HG02938 (cell line): ENCODE results near the gene SCMH1.

Source experiments
- ATAC-seq: cut with Tn5 transposase; IDR thresholded peaks from one replicate; pipeline ENCODE4 v1.9.1; 2021; ENCODE audit warnings: mild to moderate bottlenecking, moderate library complexity; ENCODE audit not compliant: unreplicated experiment

Gene SCMH1

DNA sequence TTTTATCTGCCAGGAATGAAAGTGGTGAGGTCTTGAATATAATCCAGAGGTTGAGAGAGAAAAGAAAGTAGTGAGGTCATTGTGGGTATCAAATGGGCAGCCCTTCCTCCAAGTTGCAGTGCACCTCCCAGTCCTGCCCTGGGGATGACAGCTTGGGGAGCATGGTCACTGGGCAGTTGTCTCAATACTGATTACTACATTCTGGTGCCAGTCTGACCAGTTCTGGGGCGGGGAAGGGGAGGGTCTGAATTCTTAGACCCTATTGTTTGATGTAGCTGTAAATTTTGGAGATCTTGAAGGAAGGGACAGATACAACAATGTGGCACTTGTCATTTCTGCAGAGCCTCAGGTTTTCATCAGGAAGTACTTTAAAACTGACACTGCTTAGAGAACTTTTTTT lies 231.8 kb downstream of the SCMH1 start:
- ATAC-seq, result no peak

DNA sequence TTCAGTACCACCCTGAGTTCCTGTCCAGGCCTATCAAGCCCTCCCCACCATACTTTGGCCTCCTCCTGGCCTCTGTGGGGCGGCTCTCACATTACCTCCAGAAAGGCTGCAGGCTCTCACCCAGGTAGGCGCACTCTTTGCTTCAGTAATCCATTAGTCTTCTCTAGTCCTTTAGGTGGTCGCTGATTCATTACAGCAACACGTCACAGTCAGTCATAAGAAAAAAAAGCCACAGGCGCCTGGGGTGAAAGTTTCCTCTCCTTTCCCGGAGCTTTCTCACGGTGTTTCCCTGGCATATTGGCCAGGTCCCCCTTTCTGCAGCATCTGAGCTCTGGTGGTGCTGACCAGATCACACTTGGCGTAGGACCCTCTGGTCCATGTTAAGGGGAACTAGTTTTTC lies 232.6 kb downstream of the SCMH1 start:
- ATAC-seq, result no peak

DNA sequence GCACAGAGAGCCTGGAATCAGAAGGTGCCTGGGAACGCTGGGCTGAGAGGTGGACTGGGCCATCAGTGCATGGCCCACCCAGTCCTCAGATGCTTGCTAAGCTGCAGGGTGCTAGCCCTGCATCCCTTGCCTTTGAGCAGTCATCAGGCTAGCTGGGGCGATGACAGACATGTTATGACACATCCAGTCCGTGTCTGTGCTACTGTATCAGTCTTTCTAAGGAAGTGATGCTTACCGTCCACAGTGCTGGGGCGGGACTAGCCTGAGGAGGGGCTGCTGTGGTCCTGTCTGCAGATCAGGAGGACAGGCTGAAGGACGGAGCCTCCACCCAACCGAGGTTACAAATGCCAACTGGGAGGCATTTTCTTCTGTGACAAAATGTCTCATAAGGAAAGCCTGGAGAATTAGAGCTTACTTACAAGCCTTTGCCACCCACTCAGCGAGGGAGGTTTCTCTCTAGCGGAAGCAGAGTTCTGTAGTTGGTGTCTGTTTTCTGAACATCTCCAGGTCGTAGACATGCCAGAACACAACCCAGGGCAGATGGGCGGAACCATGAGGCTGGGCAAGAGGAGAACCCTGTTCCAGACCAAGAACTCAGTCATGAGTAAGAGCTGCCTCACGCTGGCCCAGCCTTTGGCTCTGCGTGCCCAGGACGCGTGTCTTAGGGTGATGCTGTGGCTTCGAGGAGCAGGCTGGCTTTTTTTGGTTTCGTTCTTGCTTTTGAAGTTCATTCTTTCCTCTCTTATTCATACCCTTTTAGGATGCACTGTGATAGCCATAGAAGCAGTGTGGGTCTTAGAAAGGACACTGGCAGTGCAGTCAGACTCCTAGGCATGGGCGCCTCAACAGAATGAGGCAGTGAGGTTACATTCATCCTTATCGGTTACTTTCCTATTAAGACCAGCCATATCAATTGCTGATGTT lies 234.9 kb downstream of the SCMH1 start:
- ATAC-seq, result no peak

DNA sequence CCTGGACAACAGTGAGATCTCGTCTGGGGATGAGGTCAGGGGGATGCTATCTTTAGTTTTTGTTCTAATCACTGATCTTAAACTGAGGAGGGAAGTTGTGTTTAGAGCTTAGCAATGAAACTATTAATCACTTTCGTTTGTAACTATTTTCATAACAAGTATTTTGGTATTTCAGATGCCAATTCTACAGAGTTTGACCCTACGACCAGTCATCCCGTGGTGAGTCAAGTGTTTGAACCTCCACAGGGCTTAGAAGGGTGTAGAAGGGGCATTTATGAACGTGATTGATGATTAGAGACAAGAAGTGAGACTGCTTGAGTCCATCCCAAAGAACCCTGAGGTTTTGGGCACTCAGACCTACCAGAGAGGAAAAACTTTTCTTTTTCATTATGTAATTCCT lies 236.2 kb downstream of the SCMH1 start:
- ATAC-seq, result no peak

DNA sequence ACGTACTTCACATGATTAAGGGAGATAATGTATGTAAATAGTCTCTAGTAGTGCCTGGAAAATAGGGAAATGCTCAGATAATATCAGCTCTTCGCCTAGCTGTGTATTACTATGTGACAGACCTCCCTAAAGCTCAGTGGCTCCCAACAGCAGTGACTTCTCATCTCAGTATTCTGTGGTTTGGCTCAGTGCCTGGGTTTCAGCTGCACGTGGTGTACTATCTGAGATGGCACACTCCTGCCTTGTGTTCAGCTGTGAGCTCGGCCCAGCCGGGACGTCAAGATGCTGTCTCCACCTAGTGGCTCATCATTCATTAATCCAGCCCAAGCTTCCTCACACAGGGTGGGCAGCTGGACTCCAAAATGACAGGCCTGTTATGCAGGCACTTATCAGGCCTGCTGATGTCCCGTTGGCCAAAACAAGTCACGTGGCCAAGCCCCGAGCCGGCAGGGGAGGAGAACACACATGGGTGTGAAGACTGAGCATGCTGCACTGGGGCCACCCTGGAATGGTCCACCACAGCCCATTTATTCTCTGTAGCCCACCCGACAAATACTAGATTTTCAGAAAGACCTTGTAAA lies 238.4 kb downstream of the SCMH1 start:
- ATAC-seq, result peak; percentile 94

DNA sequence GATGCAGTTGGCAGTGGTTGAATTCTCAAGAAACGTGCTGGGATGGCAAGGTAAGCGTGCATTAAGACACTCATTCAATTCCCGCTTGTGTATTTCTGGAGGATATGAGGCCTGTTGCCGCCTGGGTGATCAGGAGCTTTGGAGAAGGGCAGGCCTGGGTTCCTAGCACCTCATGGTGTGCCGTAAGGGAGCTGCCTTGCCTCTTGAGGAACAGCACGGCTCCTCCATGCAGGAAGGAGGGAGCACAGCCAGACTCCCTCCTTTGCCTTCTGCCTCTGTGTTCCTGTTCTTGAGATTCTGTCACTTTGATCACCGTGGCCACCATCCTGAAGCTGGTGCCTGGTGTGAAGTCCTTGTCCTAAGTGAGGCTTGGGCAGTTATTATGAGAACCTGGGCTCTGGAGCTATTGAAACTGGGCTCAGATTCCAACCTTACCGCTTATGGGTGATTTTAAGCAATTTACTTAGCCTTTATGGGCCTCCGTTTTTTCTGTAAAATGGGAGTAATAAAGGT lies 238.9 kb downstream of the SCMH1 start:
- ATAC-seq, result no peak

DNA sequence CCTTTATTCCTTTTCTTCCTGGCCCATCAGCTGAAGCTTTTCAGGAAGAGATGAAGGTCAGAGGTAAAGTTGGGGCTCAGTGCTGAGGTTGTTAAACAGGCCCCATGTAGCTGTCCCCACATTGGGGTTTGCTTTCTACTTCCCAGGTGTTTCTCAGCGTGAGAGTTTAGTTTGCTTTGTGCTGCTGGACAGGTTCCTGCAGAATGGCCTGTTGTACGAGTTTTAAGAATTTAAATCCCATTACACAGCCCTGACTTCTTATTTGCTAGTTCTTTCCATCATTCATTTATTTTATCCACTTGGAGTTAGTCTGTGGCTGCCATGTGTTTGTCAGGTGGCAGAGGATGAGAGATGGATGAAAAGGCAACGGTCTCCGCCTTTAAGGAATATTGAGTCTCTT lies 243.4 kb downstream of the SCMH1 start:
- ATAC-seq, result no peak

DNA sequence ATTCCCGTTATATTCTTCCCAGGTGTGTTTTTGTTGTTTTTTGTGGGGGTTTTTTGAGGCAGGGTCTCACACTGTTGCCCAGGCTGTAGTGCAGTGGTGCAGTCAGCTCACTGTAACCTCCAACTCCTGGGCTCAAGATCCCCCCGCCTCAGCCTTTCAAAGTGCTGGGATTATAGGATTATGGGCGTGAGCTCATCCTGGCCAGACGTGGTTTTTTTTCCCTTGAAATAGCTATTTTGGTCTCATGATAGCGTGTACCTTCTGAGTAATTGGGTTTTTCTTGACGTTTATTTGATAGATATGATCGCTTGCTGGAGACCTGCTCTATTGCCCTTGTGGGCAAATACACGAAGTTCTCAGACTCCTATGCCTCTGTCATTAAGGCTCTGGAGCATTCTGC lies 245.0 kb downstream of the SCMH1 start:
- no peak for ATAC-seq

DNA sequence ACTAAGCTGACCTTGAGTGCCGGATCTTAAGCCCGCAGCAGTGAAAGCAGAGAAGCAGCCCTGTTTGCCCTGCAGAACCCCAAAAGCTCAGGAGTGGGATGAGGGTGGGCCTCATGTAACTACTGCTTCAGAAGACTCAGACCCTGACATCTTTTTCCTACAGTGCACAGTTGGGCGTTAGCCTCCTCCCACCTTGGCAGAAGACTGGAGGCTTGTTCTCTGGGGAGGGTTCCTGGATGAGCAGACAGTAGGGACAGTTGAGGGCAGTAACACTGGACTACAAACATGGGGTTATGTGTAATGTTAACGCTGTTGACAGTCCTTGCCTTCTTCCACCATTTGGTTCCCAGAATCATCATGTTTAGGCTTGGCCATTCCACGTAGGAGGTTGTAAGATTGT lies 253.0 kb downstream of the SCMH1 start:
- no peak for ATAC-seq

DNA sequence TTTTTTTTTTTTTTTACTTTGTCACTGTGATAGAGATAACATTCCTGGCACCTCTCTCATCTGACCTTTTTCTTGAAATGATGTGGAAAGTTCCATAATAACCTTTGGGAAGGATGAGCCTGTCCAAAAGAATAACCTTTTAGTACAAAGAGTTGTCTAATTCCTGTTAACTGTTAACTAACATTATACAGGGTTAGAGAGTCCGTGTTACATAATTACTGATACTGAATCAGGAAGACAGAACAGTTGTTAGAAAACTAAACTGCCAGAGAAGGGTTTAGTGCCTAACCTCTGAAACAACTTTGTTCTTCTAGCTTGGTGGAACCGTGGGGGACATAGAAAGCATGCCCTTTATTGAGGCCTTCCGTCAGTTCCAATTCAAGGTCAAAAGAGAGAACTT lies 253.8 kb downstream of the SCMH1 start:
- no peak for ATAC-seq

DNA sequence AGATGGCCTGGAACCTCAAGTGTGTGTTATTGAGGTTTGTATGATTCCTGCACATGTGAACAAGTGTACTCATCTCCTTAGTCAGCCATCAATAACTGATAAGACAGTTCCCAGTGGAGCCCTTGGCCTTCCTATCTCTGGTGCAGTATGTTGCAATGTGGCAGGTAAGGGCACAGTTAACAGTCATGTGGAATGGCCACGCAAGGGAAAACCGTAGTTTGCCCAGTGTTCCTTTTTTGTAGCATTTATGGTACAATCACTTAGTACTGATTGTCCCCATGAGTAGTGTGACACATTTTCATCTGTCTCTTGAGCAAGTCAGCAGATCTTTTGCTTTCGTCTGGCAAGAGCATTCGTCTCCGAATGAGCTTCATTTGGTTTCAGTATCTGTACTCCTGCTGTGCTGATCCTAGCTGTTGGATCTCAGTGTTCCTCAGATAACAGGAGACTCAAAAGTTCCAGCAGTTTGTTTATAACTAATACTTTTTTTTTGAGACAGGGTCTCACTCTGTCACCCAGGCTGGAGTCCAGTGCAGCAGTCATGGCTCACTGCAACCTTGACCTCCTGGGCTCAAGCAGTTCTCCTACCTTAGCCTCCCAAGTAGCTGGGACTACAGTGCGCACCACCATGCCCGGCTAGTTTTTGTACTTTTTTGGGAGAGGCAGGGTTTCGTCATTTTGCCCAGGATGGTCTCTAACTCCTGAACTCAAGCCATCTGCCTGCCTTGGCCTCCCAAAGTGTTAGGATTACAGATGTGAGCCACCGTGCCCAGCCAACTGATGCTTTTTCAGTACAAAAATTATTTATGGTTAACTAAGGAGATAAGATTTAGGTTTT lies 254.4 kb downstream of the SCMH1 start:
- ATAC-seq, result no peak

DNA sequence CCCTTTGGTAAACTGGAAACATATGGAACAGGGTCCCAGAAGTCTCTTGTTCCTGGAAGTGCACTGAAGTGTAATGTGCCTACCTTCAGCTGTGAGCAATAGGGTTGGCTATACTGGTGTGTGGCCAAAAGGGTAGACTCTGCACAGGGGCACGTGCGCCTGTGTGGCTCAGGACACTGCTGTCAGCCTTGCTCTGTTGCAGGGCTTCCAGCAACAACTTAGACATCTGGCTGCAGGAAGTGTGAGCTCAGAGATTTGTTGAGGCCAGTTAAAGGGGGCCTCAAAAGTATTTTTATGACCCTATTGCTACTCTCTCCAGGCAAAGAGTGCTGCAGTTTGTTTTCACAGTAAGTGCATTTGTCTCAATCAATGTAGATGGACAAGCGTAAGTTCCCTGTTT lies 255.2 kb downstream of the SCMH1 start:
- ATAC-seq, result no peak

DNA sequence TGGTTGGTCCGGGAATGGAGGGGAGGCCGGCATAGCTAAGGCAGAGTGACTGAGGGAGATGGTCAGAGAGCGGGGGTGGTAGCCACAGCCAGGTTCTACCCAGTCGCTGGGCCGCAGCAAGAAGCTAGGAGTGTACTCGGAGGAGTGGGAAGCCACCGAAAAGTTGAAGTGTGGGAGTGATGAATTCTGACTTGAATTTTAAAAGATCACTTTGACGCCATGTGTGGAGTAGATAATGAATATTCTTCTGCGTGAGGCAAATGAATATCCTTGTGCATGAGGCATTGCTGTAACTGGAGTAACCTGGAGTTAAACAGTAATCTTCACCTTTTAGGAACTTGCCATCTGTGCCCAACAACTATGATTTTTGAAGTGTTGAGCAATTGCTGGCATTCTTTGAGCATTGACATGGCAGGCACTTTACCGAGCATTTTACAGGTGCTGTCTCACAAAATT lies 255.8 kb downstream of the SCMH1 start:
- ATAC-seq, result no peak

DNA sequence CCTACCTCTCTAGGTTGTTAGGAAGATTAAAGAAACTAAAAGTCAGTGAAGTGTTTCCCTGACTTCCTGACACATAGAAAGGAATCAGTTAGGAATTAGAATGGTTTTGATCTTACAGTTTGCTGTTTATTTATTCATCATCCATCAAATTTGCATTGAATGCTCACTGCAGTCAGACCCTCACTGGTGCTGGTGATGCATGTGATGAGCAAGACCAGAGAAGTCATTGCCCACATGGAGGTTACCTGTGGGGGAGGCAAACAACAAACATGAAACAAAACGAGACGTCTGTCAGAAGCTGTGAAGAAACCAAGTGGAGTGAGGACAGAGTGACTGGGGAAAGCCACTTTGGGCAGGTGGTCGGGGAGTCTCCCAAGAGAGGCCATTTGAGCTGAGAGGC lies 256.2 kb downstream of the SCMH1 start:
- ATAC-seq, result no peak

DNA sequence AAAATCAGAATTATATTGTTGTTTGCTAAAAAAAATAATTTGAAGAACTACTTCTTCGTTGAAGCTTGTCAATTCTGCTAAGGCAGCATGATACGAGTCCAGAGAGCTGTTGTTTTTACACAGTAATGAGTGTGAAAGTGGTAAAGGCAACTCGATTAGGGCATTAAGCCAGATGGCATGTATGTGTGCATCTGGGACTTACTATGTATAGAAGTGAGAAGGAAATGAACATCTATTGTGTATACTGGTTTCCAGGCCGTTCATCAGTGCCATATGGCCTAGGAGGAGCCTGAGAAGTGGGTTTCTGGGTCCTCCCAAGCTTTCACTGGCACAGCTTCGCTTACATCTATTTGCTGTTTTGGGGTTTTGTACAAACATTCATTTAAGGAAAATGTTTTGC lies 256.9 kb downstream of the SCMH1 start:
- ATAC-seq, result no peak

DNA sequence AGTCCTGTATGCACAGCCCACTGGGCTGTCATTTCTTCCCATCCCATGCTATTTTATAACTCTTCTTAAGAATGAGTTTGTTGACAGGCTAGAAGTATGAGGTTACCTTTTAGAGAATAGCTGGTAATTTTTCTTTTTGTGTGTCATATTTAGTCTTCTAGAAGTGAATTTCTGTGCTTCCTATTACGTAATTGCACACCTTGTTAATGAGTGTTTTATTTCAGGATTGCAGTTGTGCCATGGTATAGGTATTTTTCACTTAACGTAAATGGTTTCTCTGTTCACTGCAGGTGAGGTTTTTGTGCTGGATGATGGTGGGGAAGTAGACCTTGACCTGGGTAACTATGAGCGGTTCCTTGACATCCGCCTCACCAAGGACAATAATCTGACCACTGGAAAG lies 257.6 kb downstream of the SCMH1 start:
- ATAC-seq, result no peak

DNA sequence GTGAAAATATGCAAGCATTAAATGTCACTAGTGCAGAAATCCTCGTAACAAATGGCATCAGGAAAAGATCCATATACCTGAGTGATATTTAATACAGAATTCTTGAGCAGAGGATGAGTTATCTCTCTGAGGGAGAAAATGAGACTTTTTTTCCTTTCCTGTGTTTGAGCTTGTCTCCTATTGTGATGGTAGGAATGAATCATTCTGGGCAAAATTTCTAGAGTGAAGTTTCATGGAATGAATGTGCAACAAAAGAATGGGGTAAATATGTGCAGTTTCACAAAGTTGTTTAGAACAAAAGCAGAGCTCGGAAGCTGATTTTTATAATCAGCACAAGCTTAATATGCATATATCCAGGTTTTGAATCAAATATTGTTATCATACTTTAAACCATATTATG lies 258.0 kb downstream of the SCMH1 start:
- ATAC-seq, result no peak

DNA sequence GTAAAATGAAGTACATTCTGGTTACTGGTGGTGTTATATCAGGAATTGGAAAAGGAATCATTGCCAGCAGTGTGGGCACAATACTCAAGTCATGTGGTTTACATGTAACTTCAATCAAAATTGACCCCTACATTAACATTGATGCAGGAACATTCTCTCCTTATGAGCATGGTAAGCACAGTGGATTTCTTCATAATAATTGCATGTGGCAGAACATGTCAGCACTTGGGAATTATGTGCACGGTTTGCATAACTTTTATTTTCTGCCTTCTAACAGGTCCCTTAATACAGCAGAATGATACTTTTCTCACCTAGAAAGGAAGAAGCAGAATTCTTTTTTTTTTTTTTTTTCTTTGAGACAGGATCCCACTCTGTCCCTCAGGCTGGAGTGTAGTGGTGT lies 258.8 kb downstream of the SCMH1 start:
- no peak for ATAC-seq

DNA sequence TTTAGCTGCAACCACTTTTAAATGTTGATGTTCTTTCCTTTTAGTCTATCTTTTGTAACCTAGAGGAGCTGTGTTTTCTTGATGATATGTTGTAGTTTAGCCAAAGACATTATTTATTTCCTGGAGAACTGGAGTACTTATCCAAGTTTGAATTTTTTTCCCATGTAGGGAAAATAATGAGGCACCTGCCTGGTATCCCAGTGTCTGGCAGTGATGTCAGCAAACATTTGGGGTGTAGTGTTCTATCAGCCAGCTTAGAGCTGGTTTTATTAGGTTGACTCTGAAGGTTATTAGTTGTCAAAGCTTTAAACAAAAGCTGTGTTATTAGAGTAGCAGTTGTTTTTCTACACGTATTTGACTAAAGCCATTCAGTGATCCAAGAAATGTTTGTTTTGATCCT lies 259.4 kb downstream of the SCMH1 start:
- no peak for ATAC-seq

DNA sequence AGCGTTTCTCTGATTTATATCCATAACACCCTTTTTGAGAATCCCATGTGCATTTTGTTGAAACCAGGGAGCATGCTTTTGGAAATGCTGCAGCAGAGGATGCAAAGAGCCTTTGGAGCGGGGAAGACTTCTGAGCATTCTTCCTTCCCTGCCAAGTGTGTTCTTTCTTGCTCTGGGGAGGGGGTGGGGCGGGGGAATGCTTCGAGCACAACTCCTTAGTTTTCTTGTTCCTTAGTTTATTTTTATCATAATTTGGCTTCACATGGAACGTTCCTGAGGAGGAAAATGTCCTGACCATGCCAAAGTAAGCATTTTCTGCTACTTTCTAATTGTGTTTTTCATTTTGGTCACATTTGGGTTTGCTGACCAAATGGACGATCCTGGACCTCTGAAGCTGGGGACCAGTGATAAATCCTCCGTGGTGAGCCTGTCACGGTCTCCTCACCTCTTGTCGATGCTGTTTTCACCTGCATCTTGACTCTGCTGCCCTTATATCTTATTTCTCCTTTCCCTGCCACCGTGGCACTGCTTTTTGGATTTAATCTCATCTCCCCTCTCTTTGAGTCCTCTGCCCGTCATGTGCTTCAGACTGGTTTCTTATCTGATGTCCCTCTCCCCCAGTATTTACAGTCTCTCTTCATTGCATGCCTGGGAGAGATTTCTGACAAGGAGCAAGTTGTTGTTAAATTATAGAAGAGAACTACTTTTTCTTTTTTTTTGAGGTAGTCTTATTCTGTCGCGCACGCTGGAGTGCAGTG lies 260.2 kb downstream of the SCMH1 start:
- no peak for ATAC-seq
